BE2C (cell line): Measurements from ENCODE around the gene LAS1L.

Experiments used
- DNase-seq: peaks from one replicate; pipeline ENCODE4 v3.0.0-alpha.2; 2020
- H3K27me3 ChIP-seq: fragments of 250-450 bp; sonication (Bioruptor Pico); 2 replicates; pipeline ENCODE4 v1.5.1; 2020; ENCODE audit warnings: mild to moderate bottlenecking
- H3K36me3 ChIP-seq: fragments of 250-450 bp; sonication (Bioruptor Pico); 2 replicates; pipeline ENCODE4 v1.5.1; 2020; ENCODE audit warnings: mild to moderate bottlenecking
- H3K4me1 ChIP-seq: fragments of 250-450 bp; sonication (Bioruptor Pico); 2 replicates; pipeline ENCODE4 v1.5.1; 2020
- H3K4me3 ChIP-seq: 2 replicates; pipeline ENCODE4 v1.5.1; 2011; ENCODE audit warnings: low read depth, low read length
- H3K9me3 ChIP-seq: fragments of 250-450 bp; sonication (Bioruptor Pico); 2 replicates; pipeline ENCODE4 v1.5.1; 2020
- CTCF ChIP-seq: IDR thresholded peaks from 2 replicates; pipeline ENCODE4 v1.5.1; 2012; ENCODE audit warnings: mild to moderate bottlenecking, low read depth, low read length

Gene LAS1L

GRCh38 chrX:65545456-65545855 is 10.9 kb upstream of the LAS1L start:
- Histone ChIP-seq H3K4me3 (no peak overlapping the region), H3K9me3 (no peaks in the 10 kb centered on the region), H3K27me3 (no peaks in the 10 kb centered on the region), H3K36me3 (no peaks in the 10 kb centered on the region), H3K4me1 (no peaks in the 10 kb centered on the region)
- no peak for TF ChIP-seq CTCF
- DNase-seq, result no peak

- no peaks in the 10 kb centered on the region for H3K27me3 ChIP-seq
- no peak overlapping the region for H3K4me3 ChIP-seq
- H3K9me3 ChIP-seq, result no peaks in the 10 kb centered on the region
- DNase-seq, result no peak
- TF ChIP-seq CTCF, result no peak
- no peaks in the 10 kb centered on the region; the same call in 1 of the 2 replicates for H3K36me3 ChIP-seq
- H3K4me1 ChIP-seq, result no peaks in the 10 kb centered on the region
Observed at GRCh38 chrX:65537229-65537628, 2.6 kb upstream of the LAS1L start.

- Histone ChIP-seq H3K36me3 (no peaks in the 10 kb centered on the region; the same call in 1 of the 2 replicates), H3K27me3 (no peaks in the 10 kb centered on the region), H3K4me3 (no peak overlapping the region), H3K4me1 (no peaks in the 10 kb centered on the region), H3K9me3 (no peaks in the 10 kb centered on the region)
- TF ChIP-seq CTCF, result no peak
- no peak for DNase-seq
Observed at GRCh38 chrX:65536291-65536690, 1.7 kb upstream of the LAS1L start.

- H3K4me1 ChIP-seq, result no peaks in the 10 kb centered on the region
- DNase-seq, result no peak
- no peak for TF ChIP-seq CTCF
- H3K36me3 ChIP-seq, result peaks cover 19% of the 10 kb centered on the region
- no peaks in the 10 kb centered on the region for H3K27me3 ChIP-seq
- no peak overlapping the region for H3K4me3 ChIP-seq
- H3K9me3 ChIP-seq, result no peaks in the 10 kb centered on the region
Observed at GRCh38 chrX:65532016-65532415, 2.6 kb downstream of the LAS1L start.

- peak; percentile 43 for DNase-seq
- no peaks in the 10 kb centered on the region for H3K4me1 ChIP-seq
- no peaks in the 10 kb centered on the region for H3K27me3 ChIP-seq
- H3K4me3 ChIP-seq, result no peak overlapping the region
- no peaks in the 10 kb centered on the region for H3K9me3 ChIP-seq
- TF ChIP-seq CTCF, result peak; percentile 91
- H3K36me3 ChIP-seq, result peaks cover 25% of the 10 kb centered on the region
Observed at GRCh38 chrX:65528705-65529340, 5.8 kb downstream of the LAS1L start.

GRCh38 chrX:65528293-65528692 is 6.3 kb downstream of the LAS1L start:
- Histone ChIP-seq H3K36me3 (peaks cover 26% of the 10 kb centered on the region), H3K27me3 (no peaks in the 10 kb centered on the region)

More at GRCh38 chrX:65528293-65528692, 6.3 kb downstream of the LAS1L start:
- Histone ChIP-seq H3K4me3 (no peak overlapping the region), H3K9me3 (no peaks in the 10 kb centered on the region), H3K4me1 (no peaks in the 10 kb centered on the region)
- no peak for DNase-seq
- TF ChIP-seq CTCF, result no peak
